ENCODE data around the gene RTTN.
"Not testable (repeated sequence)": the region's sequence is repeated elsewhere in the genome, so short reads cannot be mapped to it uniquely, and the experiment has no call there.

Gene RTTN

GRCh38 chr18:70243131-70243929 is 37.8 kb upstream of the RTTN start:
- DNase-seq (ENCODE audit: low read depth, low spot score), result peak; percentile 14
- TF ChIP-seq CTCF (IDR thresholded peaks at IDR 0.05; ENCODE audit: low read depth, low read length), result no peak
- in situ Hi-C loops (cut with HindIII; ENCODE audit: low sequenced_read_pairs), result no loop called here
- H3K4me3 ChIP-seq (ENCODE audit: low read depth, low read length), result peak overlapping the region; percentile 5

- H3K4me3 ChIP-seq (ENCODE audit: low read depth, low read length); in situ Hi-C loops (cut with HindIII; ENCODE audit: low sequenced_read_pairs); DNase-seq (ENCODE audit: low read depth, low spot score): not testable (repeated sequence)
Observed at GRCh38 chr18:70236921-70237320, 31.4 kb upstream of the RTTN start.

DNA sequence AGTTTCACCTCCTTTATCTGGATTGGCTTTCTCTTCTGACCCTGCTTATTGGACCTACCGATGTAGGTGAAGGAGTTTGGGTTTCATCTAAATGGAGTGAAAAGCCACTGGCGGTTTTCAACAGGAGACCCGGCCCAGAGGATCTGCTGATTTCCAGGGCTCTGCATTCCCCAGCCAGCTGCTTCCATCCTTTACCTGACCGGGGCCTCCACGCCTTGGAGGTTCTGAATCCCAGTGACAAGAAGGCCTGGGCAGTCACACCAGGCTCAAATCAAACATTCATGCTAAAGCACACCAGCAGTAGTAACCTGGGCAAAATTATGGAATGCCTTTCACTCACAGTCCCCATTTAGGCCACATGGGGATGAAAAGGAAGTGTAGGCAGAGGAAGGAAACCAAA is 30.0 kb upstream of the RTTN start:
- no peak overlapping the region for H3K4me3 ChIP-seq (ENCODE audit: low read depth, low read length)
- in situ Hi-C loops (cut with HindIII; ENCODE audit: low sequenced_read_pairs), result no loop called here
- DNase-seq (ENCODE audit: low read depth, low spot score), result no peak
- no peak for TF ChIP-seq CTCF (IDR thresholded peaks at IDR 0.05; ENCODE audit: low read depth, low read length)

- no peak for DNase-seq (ENCODE audit: low read depth, low spot score)
- no peak for TF ChIP-seq CTCF (IDR thresholded peaks at IDR 0.05; ENCODE audit: low read depth, low read length)
- H3K4me3 ChIP-seq (ENCODE audit: low read depth, low read length), result no peak overlapping the region
- in situ Hi-C loops (cut with HindIII; ENCODE audit: low sequenced_read_pairs), result no loop called here
Observed at GRCh38 chr18:70234667-70235459, 29.4 kb upstream of the RTTN start.

- in situ Hi-C loops (cut with HindIII; ENCODE audit: low sequenced_read_pairs), result no loop called here
- no peak for DNase-seq (ENCODE audit: low read depth, low spot score)
- H3K4me3 ChIP-seq (ENCODE audit: low read depth, low read length), result no peak overlapping the region
- no peak for TF ChIP-seq CTCF (IDR thresholded peaks at IDR 0.05; ENCODE audit: low read depth, low read length)
Observed at GRCh38 chr18:70233974-70234373, 28.5 kb upstream of the RTTN start.

- no peak for DNase-seq (ENCODE audit: low read depth, low spot score)
- in situ Hi-C loops (cut with HindIII; ENCODE audit: low sequenced_read_pairs), result no loop called here
- no peak for TF ChIP-seq CTCF (IDR thresholded peaks at IDR 0.05; ENCODE audit: low read depth, low read length)
- no peak overlapping the region for H3K4me3 ChIP-seq (ENCODE audit: low read depth, low read length)
Observed at GRCh38 chr18:70232261-70232660, 26.8 kb upstream of the RTTN start.

- in situ Hi-C loops (cut with HindIII; ENCODE audit: low sequenced_read_pairs), result no loop called here
- no peak for DNase-seq (ENCODE audit: low read depth, low spot score)
- no peak for TF ChIP-seq CTCF (IDR thresholded peaks at IDR 0.05; ENCODE audit: low read depth, low read length)
- no peak overlapping the region for H3K4me3 ChIP-seq (ENCODE audit: low read depth, low read length)
Observed at GRCh38 chr18:70229639-70230038, 24.2 kb upstream of the RTTN start.

Measured in astrocyte of the spinal cord (primary cell).